NB4 (cell line): Measurements from ENCODE around the gene MORN2.

Source experiments
- POLR2A ChIP-seq: IDR thresholded peaks from 2 replicates; pipeline ENCODE4 v1.6.1; 2011; ENCODE audit warnings: mild to moderate bottlenecking; ENCODE audit not compliant: insufficient read length; ENCODE audit errors: extremely low read depth
- TF ChIP-seq, protein P1 (sequence below): IDR thresholded peaks from one replicate; pipeline ENCODE4 v1.5.1; 2012; ENCODE audit warnings: low read depth, low read length

DNA sequence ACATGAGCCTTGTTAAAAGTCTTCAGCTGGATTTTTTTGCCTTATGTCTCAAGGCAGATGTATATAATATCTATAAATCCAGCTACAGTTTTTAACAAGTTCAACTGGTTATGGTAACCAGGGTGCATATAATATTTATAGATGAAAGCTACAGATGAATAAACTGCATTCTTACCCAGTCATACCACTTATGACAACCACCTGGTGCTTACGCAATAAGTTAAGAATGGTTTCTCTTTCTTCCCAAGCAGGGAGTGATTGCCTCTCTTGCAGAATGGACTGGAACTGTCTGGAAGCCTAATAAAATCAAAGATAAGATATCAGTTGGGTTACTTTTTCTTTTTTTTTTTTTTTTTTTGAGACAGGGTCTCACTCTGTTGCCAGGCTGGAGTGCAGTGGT lies 19.6 kb upstream of the MORN2 start:
- no peak for TF ChIP-seq POLR2A
- TF ChIP-seq, protein P1, sequence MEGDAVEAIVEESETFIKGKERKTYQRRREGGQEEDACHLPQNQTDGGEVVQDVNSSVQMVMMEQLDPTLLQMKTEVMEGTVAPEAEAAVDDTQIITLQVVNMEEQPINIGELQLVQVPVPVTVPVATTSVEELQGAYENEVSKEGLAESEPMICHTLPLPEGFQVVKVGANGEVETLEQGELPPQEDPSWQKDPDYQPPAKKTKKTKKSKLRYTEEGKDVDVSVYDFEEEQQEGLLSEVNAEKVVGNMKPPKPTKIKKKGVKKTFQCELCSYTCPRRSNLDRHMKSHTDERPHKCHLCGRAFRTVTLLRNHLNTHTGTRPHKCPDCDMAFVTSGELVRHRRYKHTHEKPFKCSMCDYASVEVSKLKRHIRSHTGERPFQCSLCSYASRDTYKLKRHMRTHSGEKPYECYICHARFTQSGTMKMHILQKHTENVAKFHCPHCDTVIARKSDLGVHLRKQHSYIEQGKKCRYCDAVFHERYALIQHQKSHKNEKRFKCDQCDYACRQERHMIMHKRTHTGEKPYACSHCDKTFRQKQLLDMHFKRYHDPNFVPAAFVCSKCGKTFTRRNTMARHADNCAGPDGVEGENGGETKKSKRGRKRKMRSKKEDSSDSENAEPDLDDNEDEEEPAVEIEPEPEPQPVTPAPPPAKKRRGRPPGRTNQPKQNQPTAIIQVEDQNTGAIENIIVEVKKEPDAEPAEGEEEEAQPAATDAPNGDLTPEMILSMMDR, result no peak
